GM18505 (cell line): ENCODE results near the gene ZNF692.
A peak's percentile ranks its signal among the peaks of the same experiment; 100 is the strongest.

Experiments
- ATAC-seq: cut with Tn5 transposase; IDR thresholded peaks from one replicate; pipeline ENCODE4 v1.9.1; 2021; ENCODE audit not compliant: unreplicated experiment
- POLR2A ChIP-seq: IDR thresholded peaks from 4 replicates; pipeline ENCODE4 v1.6.1; 2011; ENCODE audit warnings: borderline replicate concordance; ENCODE audit not compliant: insufficient read depth, insufficient read length; ENCODE audit errors: extremely low read depth

ZNF692 gene

GRCh38 chr1:248862998-248863881 lies 4.4 kb upstream of the ZNF692 start:
- peak; percentile 57 for ATAC-seq
- peak; percentile 78 for TF ChIP-seq POLR2A

GRCh38 chr1:248862695-248862997 lies 3.8 kb upstream of the ZNF692 start:
- TF ChIP-seq POLR2A = no peak
- no peak for ATAC-seq

- TF ChIP-seq POLR2A = no peak
- no peak for ATAC-seq
Observed at GRCh38 chr1:248861616-248862015, 2.7 kb upstream of the ZNF692 start.

GRCh38 chr1:248860007-248860406 lies 1.1 kb upstream of the ZNF692 start:
- ATAC-seq = no peak
- no peak for TF ChIP-seq POLR2A

- TF ChIP-seq POLR2A = peak; percentile 62
- ATAC-seq = peak; percentile 36
Observed at GRCh38 chr1:248858096-248858890, 592 bp downstream of the ZNF692 start.

- no peak for TF ChIP-seq POLR2A
- ATAC-seq = no peak
Observed at GRCh38 chr1:248857749-248858095, 1.2 kb downstream of the ZNF692 start.

- ATAC-seq = no peak
- TF ChIP-seq POLR2A = no peak
Observed at GRCh38 chr1:248857201-248857600, 1.7 kb downstream of the ZNF692 start.

GRCh38 chr1:248856176-248856575 lies 2.7 kb downstream of the ZNF692 start:
- no peak for TF ChIP-seq POLR2A
- no peak for ATAC-seq

GRCh38 chr1:248855580-248855979 lies 3.3 kb downstream of the ZNF692 start:
- ATAC-seq = no peak
- no peak for TF ChIP-seq POLR2A

- no peak for ATAC-seq
- no peak for TF ChIP-seq POLR2A
Observed at GRCh38 chr1:248853663-248854375, 5.1 kb downstream of the ZNF692 start.

- no peak for TF ChIP-seq POLR2A
- peak; percentile 44 for ATAC-seq
Observed at GRCh38 chr1:248852481-248853405, 6.1 kb downstream of the ZNF692 start.

- ATAC-seq = no peak
- no peak for TF ChIP-seq POLR2A
Observed at GRCh38 chr1:248851390-248851789, 7.5 kb downstream of the ZNF692 start.
